HG03135 (cell line): ENCODE results near the gene ATP6V1E1.
A peak's percentile ranks its signal among the peaks of the same experiment; 100 is the strongest.

Source experiments
- ATAC-seq: cut with Tn5 transposase; IDR thresholded peaks from one replicate; pipeline ENCODE4 v1.9.1; 2021; ENCODE audit warnings: mild to moderate bottlenecking, moderate library complexity; ENCODE audit not compliant: unreplicated experiment

ATP6V1E1 gene

DNA sequence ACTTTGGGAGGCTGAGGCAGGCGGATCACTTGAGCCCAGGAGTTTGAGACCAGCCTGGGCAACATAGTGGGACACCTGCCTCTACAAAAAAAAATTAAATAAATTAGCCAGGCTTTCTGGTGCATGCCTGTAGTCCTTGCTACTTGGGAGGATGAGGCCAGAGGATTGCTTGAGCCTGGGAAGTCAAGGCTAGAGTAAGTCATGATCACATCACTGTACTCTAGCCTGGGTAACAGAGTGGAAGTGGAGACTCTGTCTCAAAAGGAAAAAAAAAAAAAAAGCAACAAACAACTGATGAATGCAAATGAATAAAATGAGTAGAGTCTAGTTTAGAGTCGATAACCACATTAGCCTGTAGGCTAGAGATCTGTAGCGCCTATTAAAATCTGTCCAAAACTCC, 6.1 kb upstream of the ATP6V1E1 start:
- ATAC-seq = no peak

- ATAC-seq = no peak
Observed at GRCh38 chr22:17633998-17634323, 5.4 kb upstream of the ATP6V1E1 start.

GRCh38 chr22:17633217-17633997, 4.9 kb upstream of the ATP6V1E1 start:
- ATAC-seq = no peak

- no peak for ATAC-seq
Observed at GRCh38 chr22:17631076-17631565, 2.6 kb upstream of the ATP6V1E1 start.

DNA sequence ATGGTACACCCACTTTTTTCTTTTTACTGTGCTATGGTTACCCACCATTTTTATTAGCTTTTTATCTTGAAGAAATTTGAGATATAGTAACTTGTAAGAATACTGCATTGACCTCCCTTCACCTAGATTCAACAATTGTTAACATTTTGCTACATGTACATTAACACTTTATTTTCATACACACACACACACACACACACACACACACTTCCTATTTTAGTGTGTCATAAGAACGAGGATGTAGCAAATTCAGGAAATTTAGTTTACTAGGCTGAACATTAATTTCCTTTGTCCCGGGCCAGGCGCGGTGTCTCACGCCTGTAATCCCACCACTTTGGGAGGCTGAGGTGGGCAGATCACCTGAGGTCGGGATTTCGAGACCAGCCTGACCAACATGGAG, 1.1 kb upstream of the ATP6V1E1 start:
- ATAC-seq = no peak

- peak; percentile 7 for ATAC-seq
Observed at GRCh38 chr22:17629173-17629489, 582 bp upstream of the ATP6V1E1 start.

- ATAC-seq = no peak
Observed at GRCh38 chr22:17627961-17628405, 566 bp downstream of the ATP6V1E1 start.

GRCh38 chr22:17613280-17613679, 15.3 kb downstream of the ATP6V1E1 start:
- no peak for ATAC-seq

GRCh38 chr22:17612057-17612456, 16.5 kb downstream of the ATP6V1E1 start:
- no peak for ATAC-seq

GRCh38 chr22:17607891-17608521, 20.5 kb downstream of the ATP6V1E1 start:
- ATAC-seq = no peak

DNA sequence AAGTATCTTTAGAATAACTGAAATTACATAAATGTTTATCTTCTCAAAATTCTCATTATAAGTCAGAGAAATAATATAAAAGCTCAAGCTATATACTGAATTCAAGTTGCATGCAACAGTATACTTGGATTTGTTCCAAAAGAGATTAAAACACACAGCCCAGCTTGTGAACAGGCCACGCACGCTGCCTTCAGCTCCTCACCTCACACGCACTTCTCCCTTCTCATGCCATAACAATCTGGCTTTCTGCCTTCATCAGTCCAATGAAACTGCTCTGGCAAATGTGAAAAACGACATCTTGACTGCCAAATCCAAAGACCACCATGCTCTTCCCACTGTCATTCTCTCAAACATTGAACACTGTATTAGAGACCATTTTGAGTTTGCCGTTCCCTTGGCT, 22.1 kb downstream of the ATP6V1E1 start:
- no peak for ATAC-seq

DNA sequence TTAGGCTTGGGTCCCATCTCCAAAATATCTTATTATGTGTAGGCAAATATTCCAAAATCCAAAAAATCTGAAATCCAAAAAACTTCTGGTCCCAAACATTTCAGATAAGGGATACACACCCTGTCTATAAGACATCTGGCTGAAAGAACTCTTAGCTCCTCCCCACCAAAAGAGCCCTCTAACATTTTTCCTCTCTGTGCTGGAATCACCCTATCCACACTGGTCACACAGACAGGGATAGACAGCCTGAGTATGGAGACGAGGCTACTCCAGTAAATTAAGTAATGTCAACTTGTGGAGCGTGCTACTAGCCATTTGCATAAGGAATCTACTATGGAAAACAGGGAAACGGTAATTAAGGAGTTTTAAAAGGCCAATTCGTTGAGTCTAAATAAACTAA, 24.9 kb downstream of the ATP6V1E1 start:
- ATAC-seq = no peak

DNA sequence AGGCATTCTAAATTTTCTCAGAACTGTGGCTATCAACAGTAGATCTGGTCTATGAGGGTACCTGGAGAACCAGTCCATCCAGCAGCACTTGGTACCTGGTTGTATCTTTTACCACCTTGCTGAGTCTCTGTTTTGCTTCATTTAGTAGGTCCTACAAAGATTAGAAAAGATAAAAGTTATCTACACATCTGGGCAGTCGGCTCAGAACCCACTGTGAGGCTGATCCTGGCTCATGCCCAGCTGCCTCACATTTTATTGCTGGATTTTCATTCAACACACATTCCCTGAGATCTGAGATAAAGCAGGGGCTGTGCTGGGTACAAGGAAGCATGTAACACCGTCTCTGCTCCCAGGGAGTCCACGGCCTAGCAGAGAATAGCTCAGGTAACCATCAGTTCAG, 27.5 kb downstream of the ATP6V1E1 start:
- no peak for ATAC-seq

- ATAC-seq = no peak
Observed at GRCh38 chr22:17598318-17598717, 30.2 kb downstream of the ATP6V1E1 start.

DNA sequence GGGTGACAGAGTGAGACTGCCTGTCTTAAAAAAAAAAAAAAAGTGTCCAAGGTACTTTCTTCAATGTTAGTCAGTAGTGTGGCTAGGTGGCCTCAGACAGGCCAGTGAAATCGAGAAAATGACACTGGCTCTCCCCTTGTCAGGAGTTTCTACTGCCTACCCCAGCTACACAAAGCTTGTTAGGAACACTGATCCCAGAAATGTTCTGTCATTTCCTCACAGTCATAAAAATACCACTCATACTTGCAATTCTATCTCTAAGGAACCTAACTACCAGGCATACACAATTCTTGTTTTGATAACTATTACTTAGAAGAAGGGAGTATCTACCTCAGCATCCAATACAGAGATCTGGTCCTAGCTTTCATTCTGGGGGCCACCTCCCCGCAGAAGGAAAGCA, 31.3 kb downstream of the ATP6V1E1 start:
- ATAC-seq = no peak

- ATAC-seq = no peak
Observed at GRCh38 chr22:17596226-17596625, 32.3 kb downstream of the ATP6V1E1 start.

GRCh38 chr22:17592201-17592600, 36.3 kb downstream of the ATP6V1E1 start:
- ATAC-seq = no peak

DNA sequence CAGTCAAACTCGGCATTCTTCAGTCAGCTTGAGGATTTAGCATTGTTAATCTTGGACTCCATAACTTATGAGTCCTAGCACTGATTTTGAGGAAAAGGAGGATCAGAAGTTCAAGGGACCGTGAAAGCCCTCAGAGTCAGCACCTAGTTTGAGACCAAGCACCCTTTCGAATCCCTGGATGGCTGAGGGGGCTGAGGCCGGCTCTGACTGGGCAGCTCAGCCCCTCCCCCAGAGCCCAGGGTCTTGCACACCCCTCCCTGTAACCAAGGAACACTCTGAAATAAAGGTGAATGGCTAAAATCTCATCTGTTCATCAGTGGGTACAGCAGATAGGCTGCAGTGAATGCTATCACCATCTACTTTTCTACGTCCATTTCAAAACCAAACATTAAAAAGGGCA, 38.0 kb downstream of the ATP6V1E1 start:
- no peak for ATAC-seq

DNA sequence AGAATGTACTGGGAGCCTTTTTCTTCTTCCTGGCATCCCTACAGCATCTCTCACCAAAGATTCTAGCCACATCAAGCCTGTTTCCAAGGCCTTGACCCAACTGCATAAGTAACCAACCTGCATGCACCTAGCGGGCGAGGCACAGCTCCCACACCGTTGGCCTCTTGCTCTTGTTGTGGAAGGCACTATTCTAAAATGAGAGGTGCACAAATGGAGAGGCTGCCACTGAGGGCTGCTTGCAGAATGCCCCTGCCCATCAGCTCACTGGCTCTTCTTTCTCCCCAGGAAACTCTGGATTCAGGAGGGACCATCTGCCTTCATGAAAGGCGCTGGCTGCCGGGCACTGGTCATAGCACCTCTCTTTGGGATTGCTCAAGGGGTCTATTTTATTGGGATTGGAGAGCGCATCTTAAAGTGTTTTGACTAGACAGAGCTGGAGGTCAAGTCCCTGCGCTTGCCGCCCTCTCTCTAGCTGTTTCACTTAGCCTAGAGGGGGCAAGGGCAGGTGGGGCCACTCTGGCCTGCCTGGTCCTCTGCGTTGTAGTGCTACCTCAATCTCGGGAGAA, 38.7 kb downstream of the ATP6V1E1 start:
- ATAC-seq = no peak

DNA sequence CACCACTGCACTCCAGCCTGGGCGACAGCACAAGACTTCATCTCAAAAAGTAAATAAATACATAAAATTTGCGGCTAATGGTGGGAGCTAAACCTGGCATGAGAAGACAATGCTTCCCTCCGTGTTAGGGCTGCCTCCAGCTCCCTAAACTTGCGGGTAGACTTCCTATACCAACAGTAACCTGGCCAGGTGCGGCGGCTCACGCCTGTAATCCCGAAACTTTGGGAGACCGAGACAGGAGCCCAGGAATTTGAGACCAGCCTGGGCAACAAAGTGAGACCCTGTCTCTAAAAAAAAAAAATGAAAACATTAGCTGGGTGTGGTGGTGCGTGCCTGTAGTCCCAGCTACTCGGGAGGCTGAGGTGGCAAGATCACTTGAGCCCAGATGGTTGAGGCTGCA, 39.9 kb downstream of the ATP6V1E1 start:
- ATAC-seq = no peak

GRCh38 chr22:17587629-17588028, 40.9 kb downstream of the ATP6V1E1 start:
- ATAC-seq = no peak

GRCh38 chr22:17586831-17587440, 41.6 kb downstream of the ATP6V1E1 start:
- ATAC-seq = no peak
